ENCODE measurements around the gene ANAPC10. TPM values are rescaled to one million over a fixed set of nuclear protein-coding genes. Genes with fewer than 3 reads are reported as not detected.

The ANAPC10 gene
- total RNA-seq, 1 donor from 2014 or later = 21.0 TPM

- peaks cover 9% of the 10 kb centered on the region for H3K9me3 Mint-ChIP-seq
- no peaks in the 10 kb centered on the region for H3K36me3 Mint-ChIP-seq
- DNase-seq (ENCODE audit: extremely low spot score, unreplicated experiment) = no peak
- H3K27ac Mint-ChIP-seq = no peak overlapping the region
- H3K4me3 Mint-ChIP-seq = no peak overlapping the region
- TF ChIP-seq CTCF (conservative IDR thresholded peaks at IDR 0.05) = no peak
- no peaks in the 10 kb centered on the region for H3K4me1 Mint-ChIP-seq (ENCODE audit: unreplicated experiment)
- H3K27me3 Mint-ChIP-seq = no peaks in the 10 kb centered on the region
Observed at GRCh38 chr4:144962300-144962699, 135.7 kb downstream of the ANAPC10 start.

- no peak overlapping the region for H3K4me3 Mint-ChIP-seq
- no peak for DNase-seq (ENCODE audit: extremely low spot score, unreplicated experiment)
- no peak overlapping the region for H3K27ac Mint-ChIP-seq
- H3K4me1 Mint-ChIP-seq (ENCODE audit: unreplicated experiment) = no peaks in the 10 kb centered on the region
- no peak for TF ChIP-seq CTCF (conservative IDR thresholded peaks at IDR 0.05)
- H3K27me3 Mint-ChIP-seq = no peaks in the 10 kb centered on the region
- H3K9me3 Mint-ChIP-seq = peaks cover 33% of the 10 kb centered on the region
- H3K36me3 Mint-ChIP-seq = no peaks in the 10 kb centered on the region
Observed at GRCh38 chr4:144955104-144955503, 142.9 kb downstream of the ANAPC10 start.

- no peaks in the 10 kb centered on the region for H3K36me3 Mint-ChIP-seq
- no peak overlapping the region for H3K27ac Mint-ChIP-seq
- H3K9me3 Mint-ChIP-seq = peaks cover 24% of the 10 kb centered on the region
- no peaks in the 10 kb centered on the region for H3K27me3 Mint-ChIP-seq
- no peak for TF ChIP-seq CTCF (conservative IDR thresholded peaks at IDR 0.05)
- no peak overlapping the region for H3K4me3 Mint-ChIP-seq
- DNase-seq (ENCODE audit: extremely low spot score, unreplicated experiment) = no peak
- H3K4me1 Mint-ChIP-seq (ENCODE audit: unreplicated experiment) = no peaks in the 10 kb centered on the region
Observed at GRCh38 chr4:144954230-144954629, 143.8 kb downstream of the ANAPC10 start.

GRCh38 chr4:144948421-144948820 lies 149.6 kb downstream of the ANAPC10 start:
- Mint-ChIP-seq H3K27me3 (no peaks in the 10 kb centered on the region), H3K9me3 (peaks cover 12% of the 10 kb centered on the region), H3K36me3 (no peaks in the 10 kb centered on the region), H3K27ac (peak overlapping the region; percentile 46), H3K4me3 (no peak overlapping the region), H3K4me1 (ENCODE audit: unreplicated experiment) (peaks cover 6% of the 10 kb centered on the region)
- no peak for TF ChIP-seq CTCF (conservative IDR thresholded peaks at IDR 0.05)
- no peak for DNase-seq (ENCODE audit: extremely low spot score, unreplicated experiment)

GRCh38 chr4:144948009-144948408 lies 150.0 kb downstream of the ANAPC10 start:
- Mint-ChIP-seq H3K27ac (peak overlapping the region; percentile 46), H3K27me3 (no peaks in the 10 kb centered on the region), H3K4me3 (no peak overlapping the region), H3K9me3 (peaks cover 9% of the 10 kb centered on the region), H3K36me3 (no peaks in the 10 kb centered on the region), H3K4me1 (ENCODE audit: unreplicated experiment) (peaks cover 6% of the 10 kb centered on the region)
- DNase-seq (ENCODE audit: extremely low spot score, unreplicated experiment) = no peak
- TF ChIP-seq CTCF (conservative IDR thresholded peaks at IDR 0.05) = no peak

Other genes starting within 250 kb of the ANAPC10 start
- 62.1 and 77.9 TPM in 2 replicates for gene ABCE1, start 115 bp upstream of the ANAPC10 start, total RNA-seq (ENCODE audit: low replicate concordance)
- gene OTUD4, start 82.4 kb upstream of the ANAPC10 start, total RNA-seq (ENCODE audit: low replicate concordance) = 38.8 and 39.0 TPM in 2 replicates